HepG2 (cell line): ENCODE measurements around the gene TSPAN2. TPM values are rescaled to one million over a fixed set of nuclear protein-coding genes. Genes with fewer than 3 reads are reported as not detected.
A peak's percentile ranks its signal among the peaks of the same experiment; 100 is the strongest.

ENCODE experiments used
- ATF1 ChIP-seq: IDR thresholded peaks from 2 replicates; pipeline ENCODE4 v1.6.1; 2016; ENCODE audit warnings: mild to moderate bottlenecking, control low read depth
- BCL6 ChIP-seq: IDR thresholded peaks from 2 replicates; pipeline ENCODE4 v1.6.1; 2016; ENCODE audit warnings: missing genetic modification reagents, missing compliant biosample characterization
- HCFC1 ChIP-seq: fragments of 150-350 bp; IDR thresholded peaks from 2 replicates; pipeline ENCODE4 v1.6.1; 2014; ENCODE audit warnings: low read depth, low read length
- HNF1A ChIP-seq, 2 experiments: sonication (generic) in 1 of 2; formaldehyde crosslinking in 1 of 2; IDR thresholded peaks; 2 replicates each; pipeline versions ENCODE4 v1.4.0 to v1.6.1; 2016 to 2020; ENCODE audit warnings: borderline replicate concordance in 1 of 2, low read depth in 1 of 2, mild to moderate bottlenecking in 1 of 2, missing genetic modification reagents in 1 of 2
- IKZF1 ChIP-seq: fragments of 450-650 bp; IDR thresholded peaks from 2 replicates; pipeline ENCODE4 v1.7.1; 2016
- MXD3 ChIP-seq: IDR thresholded peaks from 2 replicates; pipeline ENCODE4 v1.6.1; 2016; ENCODE audit warnings: mild to moderate bottlenecking, missing biosample characterization, missing genetic modification reagents
- NAIF1 ChIP-seq: sonication (generic); formaldehyde crosslinking; IDR thresholded peaks from 2 replicates; pipeline ENCODE4 v1.5.0; 2020; ENCODE audit warnings: mild to moderate bottlenecking, missing genetic modification reagents, borderline replicate concordance
- NFIC ChIP-seq: IDR thresholded peaks from 2 replicates; pipeline ENCODE4 v1.6.1; 2012; ENCODE audit warnings: mild to moderate bottlenecking, low read length, inconsistent platforms
- ZBTB20 ChIP-seq: sonication (generic); formaldehyde crosslinking; IDR thresholded peaks from 2 replicates; pipeline ENCODE4 v1.8.1; 2023; ENCODE audit warnings: missing genetic modification reagents, low read depth, mild to moderate bottlenecking, borderline replicate concordance
- ZNF383 ChIP-seq: sonication (generic); formaldehyde crosslinking; IDR thresholded peaks from 2 replicates; pipeline ENCODE4 v1.4.0; 2020; ENCODE audit warnings: missing genetic modification reagents, mild to moderate bottlenecking, borderline replicate concordance
- ZNF678 ChIP-seq: sonication (generic); formaldehyde crosslinking; IDR thresholded peaks from 2 replicates; pipeline ENCODE4 v1.4.0; 2020; ENCODE audit warnings: mild to moderate bottlenecking, missing genetic modification reagents
- ZNF761 ChIP-seq: sonication (generic); formaldehyde crosslinking; conservative IDR thresholded peaks from 2 replicates; pipeline ENCODE4 v1.4.0; 2020; ENCODE audit warnings: mild to moderate bottlenecking, missing genetic modification reagents
- polyA plus RNA-seq, 8 experiments: library from polyadenylated mRNA; depleted of rRNA in 3 of 8; stranded (reverse) in 7 of 8; unstranded in 1 of 8; fragments of >200 nt; fragmentation: Illumina TruSeq in 4 of 8; extraction: Trizol in 4 of 8; gene quantifications; 2 replicates each; pipeline versions ENCODE4 v1.2.1 to v1.2.3, GENCODE V29; 2011 to 2016; ENCODE audit warnings: low read depth in 4 of 8, missing spikeins in 1 of 8, mixed read lengths in 1 of 8; ENCODE audit not compliant: insufficient read depth in 1 of 8
- total RNA-seq, 5 experiments: library from RNA; depleted of rRNA; stranded (reverse); fragments of >200 nt; fragmentation: Illumina TruSeq; extraction: Trizol; gene quantifications; 2 replicates each; pipeline ENCODE4 v1.2.3, GENCODE V29; 2016; ENCODE audit warnings: low read depth in 1 of 5
- TF ChIP-seq, protein P1 (sequence below): sonication (generic); formaldehyde crosslinking; IDR thresholded peaks from 2 replicates; pipeline ENCODE4 v1.5.1; 2020; ENCODE audit warnings: mild to moderate bottlenecking, missing genetic modification reagents, borderline replicate concordance
- TF ChIP-seq, protein P2 (sequence below): sonication (generic); formaldehyde crosslinking; IDR thresholded peaks from 2 replicates; pipeline ENCODE4 v1.4.0; 2020; ENCODE audit warnings: missing genetic modification reagents, low read depth, mild to moderate bottlenecking, borderline replicate concordance
- TF ChIP-seq, protein P3 (sequence below): IDR thresholded peaks from 2 replicates; pipeline ENCODE4 v1.6.1; 2012; ENCODE audit warnings: inconsistent platforms
- TF ChIP-seq, protein P4 (sequence below): sonication (generic); formaldehyde crosslinking; IDR thresholded peaks from 2 replicates; pipeline ENCODE4 v1.5.1; 2020; ENCODE audit warnings: mild to moderate bottlenecking, missing genetic modification reagents, moderate library complexity

The TSPAN2 gene
- total and polyA plus RNA-seq, 2 of the 13 experiments (the other 11 are each of a cell fraction or from before 2014, with no cell fraction given) = not detected

DNA sequence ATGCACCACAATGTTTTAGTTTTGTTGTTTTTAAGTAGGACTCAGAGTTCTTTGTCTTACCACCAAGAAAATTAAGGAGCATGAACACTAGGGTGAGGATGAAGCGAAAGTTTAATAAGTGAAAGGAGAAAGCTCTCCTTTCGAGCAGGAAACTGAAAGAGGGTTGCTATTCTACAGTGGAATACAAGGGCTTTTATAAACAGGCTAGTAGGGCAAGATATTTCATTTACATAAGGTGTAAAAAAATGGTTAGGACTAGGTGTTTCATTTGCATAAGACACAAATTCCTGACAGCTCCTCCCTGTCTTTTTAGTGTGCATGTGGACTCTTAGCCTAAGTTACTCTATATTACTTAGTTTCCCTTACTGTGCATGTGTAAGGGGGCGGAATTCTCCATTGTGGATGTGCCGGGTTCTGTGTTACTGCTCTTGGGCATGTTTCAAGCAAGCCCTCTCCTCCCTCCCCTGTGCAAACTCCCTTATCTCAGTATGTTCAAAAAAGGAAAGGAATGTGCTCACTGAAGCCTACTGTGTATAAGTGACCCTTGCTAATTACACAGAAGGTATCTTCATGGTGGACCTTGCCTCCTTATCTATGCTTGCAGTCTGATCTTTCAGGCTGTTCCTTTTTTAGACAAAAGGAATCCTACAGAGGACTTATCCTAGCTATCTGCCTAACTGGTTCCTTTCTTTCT lies 52.3 kb downstream of the TSPAN2 start (continued):
- TF ChIP-seq, protein P1, sequence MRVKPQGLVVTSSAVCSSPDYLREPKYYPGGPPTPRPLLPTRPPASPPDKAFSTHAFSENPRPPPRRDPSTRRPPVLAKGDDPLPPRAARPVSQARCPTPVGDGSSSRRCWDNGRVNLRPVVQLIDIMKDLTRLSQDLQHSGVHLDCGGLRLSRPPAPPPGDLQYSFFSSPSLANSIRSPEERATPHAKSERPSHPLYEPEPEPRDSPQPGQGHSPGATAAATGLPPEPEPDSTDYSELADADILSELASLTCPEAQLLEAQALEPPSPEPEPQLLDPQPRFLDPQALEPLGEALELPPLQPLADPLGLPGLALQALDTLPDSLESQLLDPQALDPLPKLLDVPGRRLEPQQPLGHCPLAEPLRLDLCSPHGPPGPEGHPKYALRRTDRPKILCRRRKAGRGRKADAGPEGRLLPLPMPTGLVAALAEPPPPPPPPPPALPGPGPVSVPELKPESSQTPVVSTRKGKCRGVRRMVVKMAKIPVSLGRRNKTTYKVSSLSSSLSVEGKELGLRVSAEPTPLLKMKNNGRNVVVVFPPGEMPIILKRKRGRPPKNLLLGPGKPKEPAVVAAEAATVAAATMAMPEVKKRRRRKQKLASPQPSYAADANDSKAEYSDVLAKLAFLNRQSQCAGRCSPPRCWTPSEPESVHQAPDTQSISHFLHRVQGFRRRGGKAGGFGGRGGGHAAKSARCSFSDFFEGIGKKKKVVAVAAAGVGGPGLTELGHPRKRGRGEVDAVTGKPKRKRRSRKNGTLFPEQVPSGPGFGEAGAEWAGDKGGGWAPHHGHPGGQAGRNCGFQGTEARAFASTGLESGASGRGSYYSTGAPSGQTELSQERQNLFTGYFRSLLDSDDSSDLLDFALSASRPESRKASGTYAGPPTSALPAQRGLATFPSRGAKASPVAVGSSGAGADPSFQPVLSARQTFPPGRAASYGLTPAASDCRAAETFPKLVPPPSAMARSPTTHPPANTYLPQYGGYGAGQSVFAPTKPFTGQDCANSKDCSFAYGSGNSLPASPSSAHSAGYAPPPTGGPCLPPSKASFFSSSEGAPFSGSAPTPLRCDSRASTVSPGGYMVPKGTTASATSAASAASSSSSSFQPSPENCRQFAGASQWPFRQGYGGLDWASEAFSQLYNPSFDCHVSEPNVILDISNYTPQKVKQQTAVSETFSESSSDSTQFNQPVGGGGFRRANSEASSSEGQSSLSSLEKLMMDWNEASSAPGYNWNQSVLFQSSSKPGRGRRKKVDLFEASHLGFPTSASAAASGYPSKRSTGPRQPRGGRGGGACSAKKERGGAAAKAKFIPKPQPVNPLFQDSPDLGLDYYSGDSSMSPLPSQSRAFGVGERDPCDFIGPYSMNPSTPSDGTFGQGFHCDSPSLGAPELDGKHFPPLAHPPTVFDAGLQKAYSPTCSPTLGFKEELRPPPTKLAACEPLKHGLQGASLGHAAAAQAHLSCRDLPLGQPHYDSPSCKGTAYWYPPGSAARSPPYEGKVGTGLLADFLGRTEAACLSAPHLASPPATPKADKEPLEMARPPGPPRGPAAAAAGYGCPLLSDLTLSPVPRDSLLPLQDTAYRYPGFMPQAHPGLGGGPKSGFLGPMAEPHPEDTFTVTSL (CRISPR knock-in tag) = peak; percentile 44; the same call in 1 of the 2 replicates
- TF ChIP-seq, protein P2, sequence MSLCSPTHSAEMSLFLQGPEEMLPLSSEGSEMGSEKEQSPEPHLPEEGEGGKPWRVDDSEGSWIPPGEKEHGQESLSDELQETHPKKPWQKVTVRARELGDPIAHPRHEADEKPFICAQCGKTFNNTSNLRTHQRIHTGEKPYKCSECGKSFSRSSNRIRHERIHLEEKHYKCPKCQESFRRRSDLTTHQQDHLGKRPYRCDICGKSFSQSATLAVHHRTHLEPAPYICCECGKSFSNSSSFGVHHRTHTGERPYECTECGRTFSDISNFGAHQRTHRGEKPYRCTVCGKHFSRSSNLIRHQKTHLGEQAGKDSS (CRISPR knock-in tag) = no peak
- TF ChIP-seq NFIC (no peak), ATF1 (CRISPR knock-in tag) (no peak), ZNF761 (no peak), BCL6 (CRISPR knock-in tag) (no peak; the same call in 1 of the 2 replicates), MXD3 (CRISPR knock-in tag) (no peak), ZBTB20 (CRISPR knock-in tag) (peak; percentile 22; the same call in 1 of the 2 replicates), ZNF383 (peak; percentile 48; the same call in 1 of the 2 replicates), HNF1A (IDR thresholded peaks at IDR 0.05; ENCODE audit: low read depth) (0 out of 2 replicates have a peak, but pooled peaks have one; percentile 39), HNF1A (CRISPR knock-in tag; IDR thresholded peaks at IDR 0.05; ENCODE audit: borderline replicate concordance) (no peak), NAIF1 (no peak), HCFC1 (no peak), IKZF1 (no peak), ZNF678 (no peak)
- TF ChIP-seq, protein P3, sequence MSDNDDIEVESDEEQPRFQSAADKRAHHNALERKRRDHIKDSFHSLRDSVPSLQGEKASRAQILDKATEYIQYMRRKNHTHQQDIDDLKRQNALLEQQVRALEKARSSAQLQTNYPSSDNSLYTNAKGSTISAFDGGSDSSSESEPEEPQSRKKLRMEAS = no peak
- TF ChIP-seq, protein P4, sequence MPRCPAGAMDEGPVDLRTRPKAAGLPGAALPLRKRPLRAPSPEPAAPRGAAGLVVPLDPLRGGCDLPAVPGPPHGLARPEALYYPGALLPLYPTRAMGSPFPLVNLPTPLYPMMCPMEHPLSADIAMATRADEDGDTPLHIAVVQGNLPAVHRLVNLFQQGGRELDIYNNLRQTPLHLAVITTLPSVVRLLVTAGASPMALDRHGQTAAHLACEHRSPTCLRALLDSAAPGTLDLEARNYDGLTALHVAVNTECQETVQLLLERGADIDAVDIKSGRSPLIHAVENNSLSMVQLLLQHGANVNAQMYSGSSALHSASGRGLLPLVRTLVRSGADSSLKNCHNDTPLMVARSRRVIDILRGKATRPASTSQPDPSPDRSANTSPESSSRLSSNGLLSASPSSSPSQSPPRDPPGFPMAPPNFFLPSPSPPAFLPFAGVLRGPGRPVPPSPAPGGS (CRISPR knock-in tag) = no peak
